Upper lobe of left lung (tissue), 6 donors: ENCODE data around the gene ELANE. TPM values are rescaled to one million over a fixed set of nuclear protein-coding genes. Genes with fewer than 3 reads are reported as not detected.

ENCODE experiments used
- ATAC-seq, 2 donors: fragments of 200-7000 bp; cut with Tn5 transposase; one replicate each; pipeline ENCODE4 v1.9.1; 2022; ENCODE audit warnings: mild to moderate bottlenecking in 2 of 2, moderate library complexity in 2 of 2; ENCODE audit not compliant: low FRiP score in 2 of 2
- DNase-seq, 2 donors: peaks; one replicate each; pipeline ENCODE4 v3.0.0-alpha.2; 2019 to 2020
- H3K27ac ChIP-seq, 4 donors: fragments of 200-600 bp; sonication (generic); one replicate each; pipeline ENCODE4 v1.5.1; 2016 to 2019
- H3K27me3 ChIP-seq, 4 donors: fragments of 200-600 bp; sonication (generic); one replicate each; pipeline ENCODE4 v1.5.1; 2017 to 2019
- H3K36me3 ChIP-seq, 4 donors: fragments of 200-600 bp; sonication (generic); one replicate each; pipeline ENCODE4 v1.5.1; 2016 to 2019
- H3K4me1 ChIP-seq, 4 donors: fragments of 200-600 bp; sonication (generic); one replicate each; pipeline ENCODE4 v1.5.1; 2018 to 2019
- H3K4me3 ChIP-seq, 4 donors: fragments of 200-600 bp; sonication (generic); one replicate each; pipeline ENCODE4 v1.5.1; 2017 to 2019; ENCODE audit warnings: mild to moderate bottlenecking in 2 of 4, moderate library complexity in 1 of 4
- H3K9me3 ChIP-seq, 4 donors: fragments of 200-600 bp; sonication (generic); one replicate each; pipeline ENCODE4 v1.5.1; 2018 to 2019
- EP300 ChIP-seq, 4 donors: sonication (generic); formaldehyde crosslinking; IDR thresholded peaks; one replicate each; pipeline ENCODE4 v1.5.1; 2017; ENCODE audit warnings: antibody characterized with exemption in 4 of 4, control low read depth in 2 of 4
- POLR2A ChIP-seq, 4 donors: fragments of 450-650 bp; IDR thresholded peaks; one replicate each; pipeline ENCODE4 v1.5.1; 2016 to 2017; ENCODE audit warnings: antibody characterized with exemption in 4 of 4, mild to moderate bottlenecking in 2 of 4
- POLR2AphosphoS5 ChIP-seq, 2 donors: sonication (generic); formaldehyde crosslinking; IDR thresholded peaks; one replicate each; pipeline ENCODE4 v1.5.1; 2017; ENCODE audit warnings: antibody characterized with exemption in 2 of 2
- WGBS, 2 donors: methylation state at CpG; one replicate each; pipeline ENCODE4 v1.1.5; 2017 to 2018; 5-methylcytosine and 5-hydroxymethylcytosine counted together
- total RNA-seq, 6 donors: library from RNA; depleted of rRNA in 4 of 6; stranded (reverse); fragments of >200 nt in 4 of 6; gene quantifications; one replicate each; pipeline versions ENCODE4 v1.1.0 to v1.2.1, GENCODE V29; 2016 to 2021
- TF ChIP-seq, protein P1 (sequence below), 6 experiments: fragments of 450-650 bp in 4 of 6; fragments of 200-600 bp in 2 of 6; sonication (generic) in 2 of 6; IDR thresholded peaks; one replicate each; pipeline ENCODE4 v1.5.1; 2016 to 2019; ENCODE audit warnings: antibody characterized with exemption in 6 of 6
- donor health status: DM: no; HTN: no; CAD: no; lungs with moderate emphysema.
- donor health status: DM: no; HTN: yes; CAD: no; lungs with severe emphysema.

ELANE gene
- total RNA-seq, 6 donors from 2014 or later: 0.69 to 11.9 (median 1.3) TPM; not detected in 1

DNA sequence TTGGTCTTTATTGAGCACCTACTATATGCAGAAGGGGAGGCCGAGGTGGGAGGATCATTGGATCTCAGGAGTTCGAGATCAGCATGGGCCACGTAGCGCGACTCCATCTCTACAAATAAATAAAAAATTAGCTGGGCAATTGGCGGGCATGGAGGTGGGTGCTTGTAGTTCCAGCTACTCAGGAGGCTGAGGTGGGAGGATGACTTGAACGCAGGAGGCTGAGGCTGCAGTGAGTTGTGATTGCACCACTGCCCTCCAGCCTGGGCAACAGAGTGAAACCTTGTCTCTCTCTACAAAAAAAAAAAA lies 11.2 kb downstream of the ELANE start:
- H3K27me3 ChIP-seq: peaks cover 0 to 2% (median 0%) of the 10 kb centered on the region in 4 donors
- TF ChIP-seq POLR2A (IDR thresholded peaks at IDR 0.05) (no peak), POLR2AphosphoS5 (IDR thresholded peaks at IDR 0.05) (no peak), EP300 (IDR thresholded peaks at IDR 0.05) (no peak)
- TF ChIP-seq, protein P1, sequence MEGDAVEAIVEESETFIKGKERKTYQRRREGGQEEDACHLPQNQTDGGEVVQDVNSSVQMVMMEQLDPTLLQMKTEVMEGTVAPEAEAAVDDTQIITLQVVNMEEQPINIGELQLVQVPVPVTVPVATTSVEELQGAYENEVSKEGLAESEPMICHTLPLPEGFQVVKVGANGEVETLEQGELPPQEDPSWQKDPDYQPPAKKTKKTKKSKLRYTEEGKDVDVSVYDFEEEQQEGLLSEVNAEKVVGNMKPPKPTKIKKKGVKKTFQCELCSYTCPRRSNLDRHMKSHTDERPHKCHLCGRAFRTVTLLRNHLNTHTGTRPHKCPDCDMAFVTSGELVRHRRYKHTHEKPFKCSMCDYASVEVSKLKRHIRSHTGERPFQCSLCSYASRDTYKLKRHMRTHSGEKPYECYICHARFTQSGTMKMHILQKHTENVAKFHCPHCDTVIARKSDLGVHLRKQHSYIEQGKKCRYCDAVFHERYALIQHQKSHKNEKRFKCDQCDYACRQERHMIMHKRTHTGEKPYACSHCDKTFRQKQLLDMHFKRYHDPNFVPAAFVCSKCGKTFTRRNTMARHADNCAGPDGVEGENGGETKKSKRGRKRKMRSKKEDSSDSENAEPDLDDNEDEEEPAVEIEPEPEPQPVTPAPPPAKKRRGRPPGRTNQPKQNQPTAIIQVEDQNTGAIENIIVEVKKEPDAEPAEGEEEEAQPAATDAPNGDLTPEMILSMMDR (IDR thresholded peaks at IDR 0.05): no peak
- H3K27ac ChIP-seq: peak overlapping the region in 2 of 4 donors; percentile 51 to 70
- peaks cover 23 to 56% (median 41%) of the 10 kb centered on the region in 4 donors for H3K4me1 ChIP-seq
- ATAC-seq (no peak), DNase-seq (no peak)
- peak overlapping the region in 3 of 4 donors; percentile 23 to 41 (median 28) for H3K4me3 ChIP-seq
- H3K36me3 ChIP-seq: peaks cover 0 to 12% (median 9%) of the 10 kb centered on the region in 4 donors
- 77 to 85% methylated on average over 7 of the region's 7 CpGs for WGBS, 2 donors
- H3K9me3 ChIP-seq: no peaks in the 10 kb centered on the region

DNA sequence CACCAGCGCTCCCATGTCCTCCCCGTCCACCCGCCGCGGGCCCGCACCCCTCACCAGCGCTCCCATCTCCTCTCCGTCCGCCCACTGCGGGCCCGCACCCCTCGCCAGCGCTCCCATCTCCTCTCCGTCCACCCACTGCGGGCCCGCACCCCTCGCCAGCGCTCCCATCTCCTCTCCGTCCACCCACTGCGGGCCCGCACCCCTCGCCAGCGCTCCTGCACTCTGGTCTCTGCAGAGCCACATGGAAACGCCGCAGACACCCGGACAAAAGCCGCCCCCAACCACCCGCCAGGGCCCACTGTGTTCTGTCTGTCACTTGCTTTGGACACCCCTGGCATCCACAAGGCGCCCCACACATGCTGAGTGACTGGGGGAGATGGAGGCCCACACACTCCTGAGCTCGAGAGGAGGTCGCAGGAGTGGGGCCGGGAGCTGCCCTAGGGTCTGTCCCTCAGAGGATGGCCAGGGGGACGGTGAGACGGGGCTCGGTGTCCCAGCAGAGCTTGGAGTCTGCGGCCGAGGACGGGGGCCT lies 14.7 kb downstream of the ELANE start:
- Histone ChIP-seq H3K27me3 (no peaks in the 10 kb centered on the region), H3K4me1 (peaks cover 16 to 25% (median 24%) of the 10 kb centered on the region in 4 donors), H3K9me3 (no peaks in the 10 kb centered on the region), H3K27ac (no peak overlapping the region), H3K36me3 (peaks cover 0 to 43% (median 34%) of the 10 kb centered on the region in 4 donors), H3K4me3 (no peak overlapping the region)
- DNase-seq (peak in 1 of 2 donors; percentile 82), ATAC-seq (no peak)
- WGBS, 2 donors: 87 to 91% methylated on average over 37 of the region's 38 CpGs
- TF ChIP-seq, protein P1 (IDR thresholded peaks at IDR 0.05): no peak
- no peak for TF ChIP-seq POLR2AphosphoS5 (IDR thresholded peaks at IDR 0.05)
- no peak for TF ChIP-seq POLR2A (IDR thresholded peaks at IDR 0.05)
- no peak for TF ChIP-seq EP300 (IDR thresholded peaks at IDR 0.05)

DNA sequence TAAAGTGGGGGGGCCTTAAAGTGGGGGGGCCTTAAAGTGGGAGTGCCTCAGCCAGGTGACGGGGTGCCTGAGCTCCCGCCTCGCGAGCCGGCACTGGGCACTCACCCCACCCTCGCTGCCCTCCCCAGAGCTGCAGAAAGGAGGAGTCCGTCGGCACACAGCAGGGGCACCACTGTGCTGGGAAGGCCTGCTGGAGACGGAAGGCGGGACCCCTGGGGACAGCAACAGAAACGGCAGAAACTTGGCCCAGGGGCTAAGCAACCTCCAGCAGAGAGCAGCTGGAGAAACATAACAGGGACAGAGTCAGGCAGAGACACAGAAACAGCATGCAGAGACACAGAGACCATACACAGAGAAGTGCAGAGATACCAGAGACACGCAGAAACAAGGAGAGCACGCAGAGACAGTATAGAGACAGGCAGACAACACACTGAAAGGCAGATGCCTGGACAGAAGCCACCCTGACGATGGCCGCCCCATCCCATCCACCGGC lies 15.2 kb downstream of the ELANE start:
- TF ChIP-seq POLR2AphosphoS5 (IDR thresholded peaks at IDR 0.05): no peak
- TF ChIP-seq, protein P1 (IDR thresholded peaks at IDR 0.05): no peak
- TF ChIP-seq POLR2A (IDR thresholded peaks at IDR 0.05): no peak
- no peak for TF ChIP-seq EP300 (IDR thresholded peaks at IDR 0.05)
- H3K4me1 ChIP-seq: peaks cover 17 to 25% (median 25%) of the 10 kb centered on the region in 4 donors
- 84 to 89% methylated on average over 12 to 16 of the region's 16 CpGs for WGBS, 2 donors
- no peak for ATAC-seq
- H3K9me3 ChIP-seq: no peaks in the 10 kb centered on the region
- peaks cover 0 to 46% (median 37%) of the 10 kb centered on the region in 4 donors for H3K36me3 ChIP-seq
- H3K4me3 ChIP-seq: no peak overlapping the region
- no peak for DNase-seq
- no peaks in the 10 kb centered on the region for H3K27me3 ChIP-seq
- H3K27ac ChIP-seq: no peak overlapping the region

DNA sequence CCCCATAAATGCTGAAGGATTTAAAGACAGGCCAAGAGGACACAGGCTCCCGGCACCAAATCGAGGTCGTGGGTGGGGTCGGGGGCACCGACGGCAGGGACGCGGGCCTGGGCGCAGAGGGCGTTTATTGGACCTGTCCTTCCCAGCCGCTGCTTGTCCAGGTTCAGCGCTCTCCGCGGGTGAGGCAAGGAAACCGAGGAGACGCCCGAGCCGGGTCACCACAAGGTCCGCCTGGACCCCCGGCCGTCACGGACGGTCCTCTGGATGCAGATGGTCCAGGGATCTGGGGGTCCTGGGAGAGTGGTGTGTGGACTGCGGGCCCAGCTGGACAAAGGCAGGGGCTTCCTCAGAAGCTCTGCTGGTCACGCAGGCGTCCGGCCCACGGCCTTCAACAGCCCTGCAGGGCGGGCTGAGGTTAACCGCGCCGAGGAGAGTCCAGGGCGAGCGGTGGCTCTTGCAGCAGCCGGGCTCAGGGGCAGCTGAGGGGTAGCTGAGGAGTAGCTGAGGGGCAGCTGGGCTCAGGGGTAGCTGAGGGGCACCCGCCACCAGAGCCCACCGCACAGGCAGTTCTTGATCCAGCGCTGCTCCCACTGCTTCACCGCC lies 15.9 kb downstream of the ELANE start:
- no peak for TF ChIP-seq EP300 (IDR thresholded peaks at IDR 0.05)
- TF ChIP-seq POLR2AphosphoS5 (IDR thresholded peaks at IDR 0.05): no peak
- no peak for TF ChIP-seq POLR2A (IDR thresholded peaks at IDR 0.05)
- TF ChIP-seq, protein P1 (IDR thresholded peaks at IDR 0.05): no peak
- Histone ChIP-seq H3K36me3 (peaks cover 0 to 48% (median 37%) of the 10 kb centered on the region in 4 donors), H3K27ac (peak overlapping the region in 2 of 4 donors; percentile 60 to 83), H3K4me1 (peaks cover 15 to 26% (median 24%) of the 10 kb centered on the region in 4 donors), H3K9me3 (no peaks in the 10 kb centered on the region), H3K27me3 (no peaks in the 10 kb centered on the region), H3K4me3 (no peak overlapping the region)
- no peak for ATAC-seq
- DNase-seq: peak in 1 of 2 donors; percentile 86
- WGBS, 2 donors: 93 to 97% methylated on average over 23 to 38 of the region's 39 CpGs
